Measurements from ENCODE around the gene PF4V1.

PF4V1 gene

GRCh38 chr4:73850261-73850970 is 2.7 kb upstream of the PF4V1 start:
- no peak for DNase-seq (ENCODE audit: low spot score)
- no peak for TF ChIP-seq CTCF (IDR thresholded peaks at IDR 0.05; ENCODE audit: extremely low read depth, insufficient read depth, missing control alignments)
- in situ Hi-C loops (cut with MboI; ENCODE audit: low pct_unique_long_range_greater_than_20kb, low sequenced_read_pairs, unreplicated experiment), result no loop called here

- no peak for TF ChIP-seq CTCF (IDR thresholded peaks at IDR 0.05; ENCODE audit: extremely low read depth, insufficient read depth, missing control alignments)
- in situ Hi-C loops (cut with MboI; ENCODE audit: low pct_unique_long_range_greater_than_20kb, low sequenced_read_pairs, unreplicated experiment), result no loop called here
- DNase-seq (ENCODE audit: low spot score), result no peak
Measured at GRCh38 chr4:73851293-73851692, 1.8 kb upstream of the PF4V1 start.

GRCh38 chr4:73852771-73853170 is 325 bp upstream of the PF4V1 start:
- in situ Hi-C loops (cut with MboI; ENCODE audit: low pct_unique_long_range_greater_than_20kb, low sequenced_read_pairs, unreplicated experiment), result no loop called here
- DNase-seq (ENCODE audit: low spot score), result no peak
- no peak for TF ChIP-seq CTCF (IDR thresholded peaks at IDR 0.05; ENCODE audit: extremely low read depth, insufficient read depth, missing control alignments)

GRCh38 chr4:73853718-73854473 is 800 bp downstream of the PF4V1 start:
- DNase-seq (ENCODE audit: low spot score), result no peak
- in situ Hi-C loops (cut with MboI; ENCODE audit: low pct_unique_long_range_greater_than_20kb, low sequenced_read_pairs, unreplicated experiment), result no loop called here
- no peak for TF ChIP-seq CTCF (IDR thresholded peaks at IDR 0.05; ENCODE audit: extremely low read depth, insufficient read depth, missing control alignments)

GRCh38 chr4:73855406-73855805 is 2.3 kb downstream of the PF4V1 start:
- in situ Hi-C loops (cut with MboI; ENCODE audit: low pct_unique_long_range_greater_than_20kb, low sequenced_read_pairs, unreplicated experiment), result no loop called here
- DNase-seq (ENCODE audit: low spot score), result no peak
- no peak for TF ChIP-seq CTCF (IDR thresholded peaks at IDR 0.05; ENCODE audit: extremely low read depth, insufficient read depth, missing control alignments)

GRCh38 chr4:73856518-73856917 is 3.4 kb downstream of the PF4V1 start:
- in situ Hi-C loops (cut with MboI; ENCODE audit: low pct_unique_long_range_greater_than_20kb, low sequenced_read_pairs, unreplicated experiment), result no loop called here
- DNase-seq (ENCODE audit: low spot score), result no peak
- no peak for TF ChIP-seq CTCF (IDR thresholded peaks at IDR 0.05; ENCODE audit: extremely low read depth, insufficient read depth, missing control alignments)
